Activated CD8-positive, alpha-beta memory T cell treated with anti-CD3 and anti-CD28 coated beads, Interleukin-2, amount 50 U/mL, for 1 hour (primary cell): ENCODE results near the gene SHISA2.
"Not testable (repeated sequence)": the region's sequence is repeated elsewhere in the genome, so short reads cannot be mapped to it uniquely, and the experiment has no call there.

ENCODE experiments used
- DNase-seq: peaks from one replicate; pipeline ENCODE4 v3.0.0-alpha.2; 2020; ENCODE audit errors: extremely low read depth

SHISA2 gene

DNA sequence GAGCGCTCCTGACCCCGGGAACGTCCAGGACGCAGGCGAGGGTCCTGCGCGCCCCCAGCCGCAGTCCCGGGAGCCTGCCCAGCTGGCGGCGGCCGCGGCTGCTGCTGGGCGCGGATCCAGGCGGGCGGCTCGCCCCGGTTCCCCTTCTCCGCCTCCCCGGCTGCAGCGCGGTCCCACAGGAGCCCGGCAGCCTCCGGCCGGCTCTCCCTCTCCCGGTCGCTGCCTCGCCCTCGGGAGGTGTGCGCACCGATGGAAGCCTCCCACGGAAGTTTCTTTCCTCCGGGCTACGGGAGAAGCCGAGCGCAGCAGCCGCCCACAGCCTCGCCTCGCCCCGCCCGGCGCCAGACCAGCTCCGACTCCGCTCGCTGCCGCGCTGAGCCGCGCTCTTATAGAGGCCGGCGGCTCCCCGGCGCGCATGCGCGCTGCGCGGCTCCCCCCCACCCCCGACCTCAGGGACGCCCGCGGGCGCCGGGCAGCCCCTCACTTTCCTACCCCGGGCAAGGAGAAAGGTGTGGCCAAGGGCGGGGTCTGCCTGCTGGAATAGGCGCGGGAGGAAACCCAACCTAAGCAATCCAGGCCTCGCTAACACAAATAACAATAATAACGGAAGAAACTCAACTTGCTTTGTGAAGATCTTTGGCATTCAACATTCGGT, at the start of gene SHISA2:
Gene SHISA2, minus strand, starts transcription at position 360 of the 655 bp plus-strand sequence. CDS start 1,041 bp downstream, outside the sequence.
- DNase-seq: no peak

- DNase-seq: no peak
Measured at GRCh38 chr13:26095846-26096610, 44.2 kb upstream of the SHISA2 start.

GRCh38 chr13:26095338-26095737, 43.5 kb upstream of the SHISA2 start:
- DNase-seq: no peak

- not testable (repeated sequence) for DNase-seq
Measured at GRCh38 chr13:26076821-26077220, 25.0 kb upstream of the SHISA2 start.

GRCh38 chr13:26075498-26075897, 23.7 kb upstream of the SHISA2 start:
- DNase-seq: no peak

- no peak for DNase-seq
Measured at GRCh38 chr13:26074706-26075105, 22.9 kb upstream of the SHISA2 start.

DNA sequence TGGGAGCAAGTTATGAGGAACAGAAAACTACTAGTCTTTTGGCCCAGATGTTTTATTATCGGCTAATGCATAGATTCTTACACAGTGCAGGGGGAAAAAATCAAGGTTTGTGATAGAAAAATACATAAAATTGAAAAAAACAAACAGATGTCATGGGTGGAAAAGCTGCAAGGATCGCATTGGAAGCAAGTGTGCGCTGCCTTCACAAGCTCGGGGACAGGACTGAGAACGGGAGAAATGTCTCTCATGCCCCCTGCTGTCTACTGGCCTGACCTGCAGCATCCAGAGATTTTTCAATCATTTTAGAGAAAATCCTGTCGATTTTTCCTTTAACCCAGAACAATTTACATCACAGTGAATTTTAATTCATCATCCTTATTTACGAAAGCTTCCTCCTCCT, 20.5 kb upstream of the SHISA2 start:
- not testable (repeated sequence) for DNase-seq

DNA sequence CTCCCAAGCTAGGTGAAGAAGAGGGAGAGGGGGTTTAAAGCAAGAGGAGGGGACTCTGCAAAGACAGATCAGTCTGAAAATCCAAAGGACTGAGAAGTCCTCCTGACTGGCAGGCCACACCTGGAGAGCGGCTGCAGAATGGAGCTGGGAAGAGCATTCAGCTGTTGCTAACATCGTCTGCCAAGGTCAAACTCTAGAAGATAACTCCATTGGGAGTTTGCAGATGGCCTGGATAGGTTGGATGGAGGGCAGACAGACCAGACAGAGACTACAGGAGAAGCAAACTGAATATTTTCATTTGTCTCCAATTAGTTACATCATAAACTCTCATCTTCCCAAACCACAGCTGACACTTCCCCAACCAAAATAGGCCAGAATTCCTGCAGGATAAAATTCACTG, 19.9 kb upstream of the SHISA2 start:
- no peak for DNase-seq

DNA sequence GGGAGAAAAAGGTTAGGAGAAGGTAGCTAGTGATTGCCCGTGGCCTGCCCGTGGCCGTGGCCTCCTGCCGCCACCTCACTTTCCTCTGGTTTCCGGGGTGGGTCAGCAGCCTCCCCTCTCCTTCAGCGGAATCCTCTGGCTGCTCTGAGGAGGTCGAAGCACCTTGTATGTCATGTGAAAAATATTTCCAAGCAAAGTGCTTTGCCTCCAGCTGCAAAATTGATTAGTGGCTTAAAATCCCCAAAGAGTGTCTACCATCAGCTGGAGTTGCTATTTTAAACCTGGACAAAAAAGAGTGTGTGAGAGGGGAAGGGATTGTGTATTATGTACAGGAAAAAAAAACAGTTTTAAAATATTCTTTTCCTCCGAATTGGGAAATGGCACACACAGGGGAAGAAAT, 17.8 kb upstream of the SHISA2 start:
- not testable (repeated sequence) for DNase-seq

DNA sequence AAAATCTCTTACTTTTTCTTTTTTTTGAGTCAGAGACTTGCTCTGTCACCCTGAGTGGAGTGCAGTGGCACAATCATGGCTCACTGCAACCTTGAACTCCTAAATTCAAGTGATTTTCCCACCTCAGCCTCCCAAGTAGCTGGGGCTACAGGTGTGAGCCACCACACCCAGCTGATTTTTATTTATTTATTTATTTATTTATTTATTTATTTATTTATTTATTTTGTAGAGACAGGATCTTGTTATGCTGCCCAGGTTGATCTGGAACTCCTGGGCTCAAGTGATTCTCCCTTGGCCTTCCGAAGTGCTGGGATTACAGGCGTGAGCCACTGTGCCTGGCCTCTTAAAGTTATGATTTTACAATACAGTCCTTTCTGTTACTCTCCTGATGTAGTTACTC, 16.6 kb upstream of the SHISA2 start:
- DNase-seq: not testable (repeated sequence)

DNA sequence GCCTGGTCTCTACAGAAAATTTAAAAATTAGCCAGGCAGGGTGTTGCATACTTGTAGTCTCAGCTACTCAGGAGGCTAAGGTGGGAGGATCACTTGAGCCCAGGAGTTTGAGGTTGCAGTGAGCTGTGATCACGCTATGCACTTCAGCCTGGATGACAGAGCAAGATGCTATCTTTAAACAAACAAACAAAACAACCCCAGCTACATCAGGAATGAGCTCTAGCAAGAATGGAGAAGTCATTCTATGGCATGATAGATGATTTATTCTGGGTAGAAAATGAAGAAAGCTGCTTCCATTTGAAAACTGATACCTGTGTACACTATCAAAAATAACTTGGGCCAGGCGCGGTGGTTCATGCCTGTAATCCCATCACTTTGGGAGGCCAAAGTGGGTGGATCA, 15.8 kb upstream of the SHISA2 start:
- DNase-seq: no peak

DNA sequence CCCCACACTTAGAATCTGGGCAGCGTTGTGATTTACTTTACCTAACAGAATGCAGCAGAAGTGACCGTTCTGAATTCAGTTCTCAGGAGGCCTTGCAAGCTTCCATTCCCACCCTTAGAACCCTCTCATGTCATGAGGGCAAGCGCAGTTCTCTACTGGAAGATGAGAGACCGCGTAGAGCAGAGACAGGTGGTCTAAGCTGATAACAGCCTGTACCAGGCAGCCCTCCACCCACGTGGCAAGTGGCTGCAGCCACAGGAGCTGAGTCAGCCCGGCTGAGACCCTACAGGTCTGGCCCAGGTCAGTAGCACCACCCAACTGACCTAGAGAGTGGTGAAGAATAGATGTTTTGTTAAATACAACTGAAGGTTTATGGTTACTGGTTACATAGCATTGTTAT, 14.7 kb upstream of the SHISA2 start:
- DNase-seq: not testable (repeated sequence)

GRCh38 chr13:26062853-26063444, 11.1 kb upstream of the SHISA2 start:
- DNase-seq: no peak

DNA sequence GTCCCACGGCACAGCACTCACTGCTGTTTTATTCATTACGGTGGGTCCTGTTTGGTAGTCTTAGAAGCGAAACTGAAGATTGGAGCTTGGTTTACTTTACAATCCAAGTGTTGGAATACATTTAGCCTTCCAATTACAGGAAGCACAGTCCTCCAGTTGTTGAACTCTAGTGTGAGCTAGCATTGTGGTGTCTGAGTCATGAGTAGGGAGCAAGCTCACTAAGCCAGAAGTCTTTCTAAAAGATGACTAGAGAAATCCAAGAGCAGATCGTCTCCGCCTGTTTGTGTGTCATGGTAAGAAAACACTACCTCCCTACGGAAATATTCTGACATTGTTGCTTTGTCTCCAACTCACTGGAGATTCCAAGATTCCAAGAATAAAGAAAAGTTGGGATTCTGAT, 10.1 kb upstream of the SHISA2 start:
- DNase-seq: no peak

DNA sequence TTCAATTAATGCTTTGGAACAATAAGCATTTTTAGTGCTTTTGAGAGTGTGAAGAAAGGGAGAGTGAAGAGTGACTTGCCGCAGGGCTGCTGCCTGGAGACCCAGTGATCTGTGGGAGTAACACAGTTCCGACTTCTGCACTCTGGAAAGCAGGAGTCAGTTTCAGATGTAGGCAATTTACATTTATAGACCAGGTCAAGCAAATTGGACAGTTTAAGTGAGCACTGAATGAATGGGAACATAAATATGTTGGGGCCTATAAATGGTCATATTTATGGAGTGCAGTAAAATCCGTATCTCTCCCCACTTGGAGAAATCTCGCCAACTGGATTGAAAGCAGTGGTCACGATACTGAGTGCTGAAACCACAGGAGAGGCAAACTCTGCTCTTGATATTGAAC, 9.4 kb upstream of the SHISA2 start:
- no peak for DNase-seq

GRCh38 chr13:26060357-26060756, 8.5 kb upstream of the SHISA2 start:
- DNase-seq: no peak

- no peak for DNase-seq
Measured at GRCh38 chr13:26058704-26059103, 6.9 kb upstream of the SHISA2 start.

GRCh38 chr13:26054896-26055295, 3.1 kb upstream of the SHISA2 start:
- no peak for DNase-seq

DNA sequence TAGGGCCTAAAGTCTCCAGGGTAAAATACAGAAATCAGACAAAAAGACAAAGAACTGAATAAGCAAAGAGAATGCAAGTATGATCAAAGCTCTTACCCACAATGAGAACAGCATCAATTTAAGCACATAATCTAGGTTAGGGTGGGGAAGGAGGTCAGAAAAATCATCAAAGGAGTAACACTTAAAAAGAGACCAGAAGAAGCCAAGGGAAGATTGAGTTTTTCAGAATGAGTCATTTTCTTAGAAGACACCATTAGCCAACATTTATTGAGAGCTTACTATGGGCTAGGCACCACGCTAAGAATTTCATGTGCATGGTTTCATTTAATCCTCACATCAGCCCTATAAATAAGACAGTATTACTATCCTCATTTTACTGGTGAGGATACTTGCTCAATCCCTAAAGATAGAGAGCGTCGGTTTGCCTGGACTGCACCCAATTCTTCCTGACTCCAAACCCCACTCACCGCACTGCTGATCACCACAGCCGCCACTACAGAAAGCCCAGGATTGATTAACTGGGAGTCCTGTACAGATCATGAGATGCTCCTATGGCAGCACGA, 1.7 kb upstream of the SHISA2 start:
- DNase-seq: no peak

GRCh38 chr13:26052337-26052736, 521 bp upstream of the SHISA2 start:
- DNase-seq: no peak

GRCh38 chr13:26051231-26051656, 572 bp downstream of the SHISA2 start:
- DNase-seq: no peak

DNA sequence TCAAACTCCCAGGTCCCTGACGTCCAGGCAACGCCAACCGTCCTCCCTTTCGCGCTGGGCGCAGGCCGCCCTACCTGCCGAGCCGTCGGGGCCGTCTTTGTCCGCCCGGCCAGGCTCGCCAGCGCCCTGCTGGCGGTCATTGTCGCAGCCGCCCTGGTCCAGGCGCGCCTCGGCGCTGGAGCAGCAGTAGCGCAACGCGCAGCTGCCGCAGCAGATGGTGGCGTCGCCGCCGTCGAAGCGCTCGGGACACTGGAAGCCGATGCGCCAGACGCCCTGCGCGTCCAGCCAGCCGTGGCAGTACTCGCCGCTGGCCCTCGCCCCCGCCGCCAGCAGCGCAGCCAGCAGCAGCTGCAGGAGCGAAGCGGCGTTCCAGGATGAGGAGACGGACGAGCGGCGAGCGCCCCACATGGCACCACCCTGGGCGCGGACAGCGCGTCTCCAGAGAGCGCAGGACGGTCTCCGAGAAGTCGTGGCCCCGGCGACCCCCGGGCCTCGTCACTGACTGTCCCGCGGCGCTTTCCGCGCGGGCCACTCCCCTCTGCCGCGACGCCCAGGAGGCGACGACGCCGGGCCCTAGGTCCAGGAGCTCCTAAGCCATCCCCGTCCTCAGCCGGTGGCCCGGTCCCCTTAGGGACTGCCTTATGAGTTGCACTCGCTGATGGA, 1.1 kb downstream of the SHISA2 start:
- DNase-seq: no peak
